GM21528 (cell line): Measurements from ENCODE around the gene COQ9.
"Not testable (repeated sequence)": the region's sequence is repeated elsewhere in the genome, so short reads cannot be mapped to it uniquely, and the experiment has no call there.

Experiments
- ATAC-seq: cut with Tn5 transposase; IDR thresholded peaks from one replicate; pipeline ENCODE4 v1.9.1; 2021; ENCODE audit warnings: mild to moderate bottlenecking, moderate library complexity; ENCODE audit not compliant: unreplicated experiment, low FRiP score

Gene COQ9

GRCh38 chr16:57447186-57447962 is at the start of gene COQ9, which contains the start of gene CIAPIN1:
COQ9 (plus strand) TSS chr16:57447479; CDS start chr16:57447506, 27 bp downstream.
CIAPIN1 (minus strand) TSS chr16:57447385; CDS start chr16:57440928, 6,457 bp downstream.
- peak; percentile 97 for ATAC-seq

GRCh38 chr16:57397493-57397892 is 49.8 kb upstream of the COQ9 start:
- not testable (repeated sequence) for ATAC-seq

- no peak for ATAC-seq
These were observed 45.2 kb upstream of the COQ9 start for GRCh38 chr16:57401943-57402640.

DNA sequence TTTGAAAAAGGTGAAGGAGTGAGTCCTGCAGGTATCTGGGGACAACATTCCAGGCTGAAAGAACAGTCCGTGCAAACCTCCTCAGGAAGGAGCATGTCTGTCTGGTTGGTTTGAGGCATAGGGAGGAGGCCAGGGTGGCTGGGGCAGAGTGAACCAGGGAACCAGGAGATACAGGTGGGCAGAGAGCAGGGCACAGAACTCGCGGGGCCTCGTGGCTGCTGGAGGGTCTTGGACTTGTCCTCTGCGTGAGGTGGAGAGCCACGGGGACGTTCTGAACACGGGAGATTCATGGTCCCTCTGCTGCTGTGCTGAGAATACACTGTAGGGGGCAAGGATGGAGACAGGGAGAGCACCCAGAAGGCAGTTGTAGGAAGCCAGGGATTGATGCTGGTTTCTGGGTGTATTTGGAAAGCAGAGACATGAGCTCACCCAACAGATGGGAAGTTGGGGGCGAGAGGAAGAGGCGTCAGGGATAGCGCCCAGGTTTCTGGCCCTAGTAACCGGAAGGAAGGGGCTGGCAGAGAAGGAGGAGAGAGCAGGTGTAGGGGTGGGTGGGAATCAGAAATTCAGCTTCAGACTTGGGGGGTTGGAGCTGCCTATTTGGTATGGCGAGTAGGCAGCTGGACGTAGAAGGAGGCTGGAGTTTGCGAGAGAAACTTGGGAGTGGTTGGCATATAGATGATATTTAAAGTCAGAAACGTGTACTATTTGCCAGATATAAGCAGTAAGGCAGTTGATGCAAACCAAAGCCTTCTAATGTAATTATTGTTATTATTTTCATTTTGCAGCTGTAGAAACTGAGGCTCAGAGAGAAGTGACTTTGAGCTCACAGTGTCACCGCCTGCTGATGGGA is 43.1 kb upstream of the COQ9 start, which contains the start of gene CCL17:
CCL17 (plus strand) TSS at position 803 of the 853 bp plus-strand sequence. CDS start 9,166 bp downstream, outside the sequence.
- ATAC-seq, result no peak

GRCh38 chr16:57405097-57405496 is 42.2 kb upstream of the COQ9 start:
- ATAC-seq, result no peak

- no peak for ATAC-seq
These were observed 40.4 kb upstream of the COQ9 start for GRCh38 chr16:57406881-57407280.

GRCh38 chr16:57407521-57408353 is 39.5 kb upstream of the COQ9 start:
- ATAC-seq, result no peak

- no peak for ATAC-seq
These were observed 38.2 kb upstream of the COQ9 start for GRCh38 chr16:57409065-57409464.

- no peak for ATAC-seq
These were observed 37.2 kb upstream of the COQ9 start for GRCh38 chr16:57409870-57410587.

DNA sequence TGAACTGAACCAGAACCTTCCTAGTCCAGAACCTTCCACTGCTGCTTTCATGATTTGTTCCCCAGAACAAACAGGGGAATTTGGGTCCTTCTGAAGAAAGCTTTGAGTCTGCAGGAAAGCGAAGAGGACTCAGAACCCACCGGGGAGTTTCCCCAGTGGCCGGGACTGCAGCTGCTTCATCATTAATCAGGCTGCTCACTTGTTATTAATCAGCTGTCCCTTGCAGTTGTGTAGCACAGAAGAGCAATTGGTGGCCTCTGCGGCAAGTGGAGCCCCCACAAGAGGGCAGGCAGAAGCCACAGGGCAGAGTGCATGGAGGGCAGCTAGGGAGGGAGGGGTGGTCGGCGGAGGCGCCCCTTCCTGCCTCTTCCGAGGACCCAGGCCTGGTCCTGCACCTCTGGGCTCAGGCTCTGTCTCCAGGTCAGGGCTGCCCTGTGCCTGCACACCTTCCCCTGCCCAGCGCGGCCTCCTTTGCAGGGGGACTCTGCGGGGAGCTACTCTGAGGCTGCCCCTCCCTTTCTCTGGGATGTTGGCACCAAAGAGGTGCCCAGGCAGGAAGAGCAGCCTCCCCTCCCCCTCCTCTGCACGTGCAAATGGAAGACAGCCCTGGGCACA is 35.8 kb upstream of the COQ9 start:
- no peak for ATAC-seq

- no peak for ATAC-seq
These were observed 34.7 kb upstream of the COQ9 start for GRCh38 chr16:57412584-57412983.

DNA sequence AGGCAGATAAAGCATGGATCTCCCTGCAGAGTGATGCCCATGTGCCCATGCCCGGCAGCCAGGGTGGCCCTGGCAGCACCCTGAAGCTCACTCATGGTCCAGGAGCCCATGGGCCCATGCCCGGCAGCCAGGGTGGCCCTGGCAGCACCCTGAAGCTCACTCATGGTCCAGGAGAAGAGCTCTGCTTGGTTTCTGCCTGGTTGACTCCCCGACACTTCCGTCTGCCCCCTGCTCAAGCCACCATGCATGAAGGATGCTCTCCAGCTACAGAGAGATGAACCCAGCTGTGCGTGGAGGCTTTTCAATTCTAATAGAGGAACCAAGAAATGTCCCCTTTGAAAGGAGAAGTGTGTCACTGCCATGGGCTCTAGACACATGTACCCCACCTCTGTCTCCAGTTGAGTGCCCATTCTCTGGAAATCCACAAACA is 34.0 kb upstream of the COQ9 start:
- ATAC-seq, result no peak

- ATAC-seq, result no peak
These were observed 33.5 kb upstream of the COQ9 start for GRCh38 chr16:57413733-57414132.

DNA sequence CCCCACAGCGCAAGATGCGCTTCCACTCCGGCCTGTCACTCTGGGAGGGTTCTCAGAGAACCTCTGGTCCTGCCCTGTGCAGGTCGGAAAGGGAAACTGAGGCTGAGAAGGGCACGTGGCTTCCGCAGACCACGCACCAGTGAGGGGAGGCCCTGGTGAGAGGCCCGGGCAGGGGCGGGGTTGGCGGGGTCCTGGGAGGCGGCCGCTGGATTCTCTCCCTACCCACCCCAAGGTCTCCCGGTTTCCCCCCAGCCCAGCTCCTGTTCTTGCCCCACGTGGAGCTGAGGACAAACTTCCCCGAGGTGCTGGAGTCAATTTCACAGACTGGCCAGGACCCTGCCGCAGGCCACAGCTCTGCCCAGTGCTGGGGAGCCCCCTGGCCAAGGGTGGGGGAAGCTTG is 31.2 kb upstream of the COQ9 start:
- ATAC-seq, result no peak

DNA sequence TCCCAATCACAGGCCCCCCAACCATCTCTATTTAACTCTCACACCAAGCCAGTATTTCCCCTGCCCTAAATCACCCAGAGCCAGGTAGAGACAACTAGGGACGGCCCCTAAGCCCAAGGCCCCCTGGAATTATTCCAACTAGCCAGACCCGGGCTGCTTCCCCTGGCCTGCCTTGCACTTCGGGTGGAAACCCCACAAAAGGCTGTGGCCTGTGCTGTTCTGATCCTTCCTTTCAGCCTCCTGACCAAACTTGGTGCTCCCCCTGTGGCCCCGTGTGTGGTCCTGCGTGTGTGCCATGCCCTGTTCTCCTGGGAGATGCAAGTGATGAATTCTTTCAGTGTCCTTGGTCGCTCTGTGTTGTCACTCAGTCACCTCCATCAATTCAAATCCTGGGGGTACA is 27.8 kb upstream of the COQ9 start:
- no peak for ATAC-seq

DNA sequence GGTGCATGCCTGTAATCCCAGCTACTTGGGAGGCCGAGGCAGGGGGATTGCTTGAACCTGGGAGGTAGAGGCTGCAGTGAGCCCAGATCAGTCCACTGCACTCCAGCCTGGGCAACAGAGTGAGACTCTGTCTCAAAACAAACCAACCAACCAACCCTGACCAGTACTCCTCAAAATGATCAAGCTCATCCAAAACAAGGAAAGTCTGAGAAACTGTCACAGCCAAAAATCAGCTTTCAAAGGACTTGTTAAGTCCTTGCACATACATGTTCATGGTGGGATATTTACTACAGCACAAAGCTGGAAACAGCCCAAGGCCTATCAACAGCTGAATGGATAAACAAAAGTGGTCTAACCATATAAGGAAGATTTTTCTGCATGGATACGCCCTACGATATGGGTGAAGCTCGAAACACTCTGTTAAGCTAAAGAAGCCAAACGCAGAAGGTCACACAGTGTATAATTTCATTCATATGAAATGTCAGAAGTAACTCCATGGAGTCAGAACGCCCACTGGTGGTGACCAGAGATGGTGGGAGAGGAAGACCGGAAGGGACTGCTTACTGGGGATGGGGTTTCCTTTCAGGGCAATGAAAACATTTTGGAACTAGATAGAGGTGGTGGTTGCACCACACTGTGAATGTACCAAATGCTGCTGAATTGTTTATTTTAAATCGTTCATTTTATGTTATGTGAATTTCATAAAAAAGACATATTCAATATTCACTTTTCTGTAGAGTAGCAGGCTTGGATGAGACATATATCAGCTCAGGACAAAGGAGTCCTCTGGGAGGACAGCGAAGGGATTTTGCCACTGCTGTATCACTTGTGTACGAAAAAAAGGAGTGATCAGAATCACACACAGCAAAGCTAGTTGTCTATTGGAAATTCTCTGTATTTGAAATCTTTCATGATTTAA is 25.0 kb upstream of the COQ9 start:
- no peak for ATAC-seq

GRCh38 chr16:57423152-57423551 is 24.1 kb upstream of the COQ9 start:
- ATAC-seq, result no peak

DNA sequence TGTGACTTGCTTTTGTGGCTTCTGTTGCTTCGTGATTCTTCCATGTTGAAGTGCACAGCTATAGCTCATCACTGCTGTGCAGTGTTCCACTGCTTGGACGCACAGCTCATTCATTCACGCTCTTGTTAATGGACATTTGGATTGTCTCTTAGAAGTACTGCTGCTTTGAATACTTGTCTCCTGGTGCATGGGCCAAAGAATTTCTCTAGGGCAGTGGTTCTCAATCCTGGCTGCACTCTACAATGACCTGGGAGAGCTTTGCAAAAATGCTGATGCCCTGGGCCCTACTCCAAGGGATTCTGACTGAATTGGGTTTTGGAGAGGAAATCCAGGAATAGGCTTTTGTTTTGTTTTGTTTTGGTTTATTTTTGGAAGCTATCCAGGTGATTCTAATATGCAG is 22.7 kb upstream of the COQ9 start:
- ATAC-seq, result no peak
